Ramos (cell line): Measurements from ENCODE around the gene TEX30.

Source experiments
- in situ Hi-C: fragments of 300-500 bp; cut with MboI; formaldehyde crosslinking; loops from one replicate; pipeline ENCODE4 v1.14.3; 2022; ENCODE audit warnings: low sequenced_read_pairs; ENCODE audit not compliant: unreplicated experiment

Gene TEX30

DNA sequence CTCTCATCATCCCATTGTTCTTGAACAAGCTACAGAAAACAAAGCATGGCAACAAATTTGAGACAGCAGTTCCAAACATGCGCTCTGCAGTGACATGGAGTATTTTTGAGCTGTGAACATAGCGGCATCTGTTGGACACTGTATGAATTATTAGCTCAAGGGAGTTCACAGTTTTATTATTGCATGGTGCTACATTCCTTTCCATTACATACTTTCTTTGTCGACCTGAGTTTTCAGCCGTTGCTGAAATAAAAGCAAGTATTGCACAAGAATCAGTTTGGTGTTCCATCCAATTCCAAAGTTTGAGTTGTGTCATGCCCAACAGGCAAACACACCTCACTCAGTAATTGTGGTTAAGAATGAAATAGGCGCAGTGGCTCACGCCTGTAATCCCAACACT, 48.7 kb downstream of the TEX30 start:
- in situ Hi-C loops, result no loop called here

- in situ Hi-C loops, result no loop called here
Observed at GRCh38 chr13:102721800-102722231, 51.8 kb downstream of the TEX30 start.

DNA sequence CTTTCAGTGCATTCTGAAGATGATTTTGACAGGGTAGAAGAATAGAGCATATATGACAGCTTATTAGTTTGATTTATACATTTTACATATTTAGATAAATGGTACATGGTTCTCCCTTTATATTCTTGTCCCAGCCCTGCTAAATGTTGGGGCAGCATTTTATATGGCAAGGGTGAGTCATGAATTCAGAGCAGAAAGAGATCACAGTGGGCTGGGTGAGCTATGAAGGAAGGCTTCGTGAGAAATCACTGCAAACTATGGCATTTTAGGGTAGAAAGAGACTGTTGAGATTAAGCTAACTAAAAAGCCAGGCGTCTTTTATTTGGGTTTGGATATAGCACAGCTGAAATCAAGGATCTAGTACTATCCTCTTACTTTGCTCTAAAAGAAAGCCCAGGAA, 54.8 kb downstream of the TEX30 start:
- in situ Hi-C loops, result no loop called here
